Measurements from ENCODE around the gene ZNF468.
"Not testable (repeated sequence)": the region's sequence is repeated elsewhere in the genome, so short reads cannot be mapped to it uniquely, and the experiment has no call there.

ZNF468 gene

DNA sequence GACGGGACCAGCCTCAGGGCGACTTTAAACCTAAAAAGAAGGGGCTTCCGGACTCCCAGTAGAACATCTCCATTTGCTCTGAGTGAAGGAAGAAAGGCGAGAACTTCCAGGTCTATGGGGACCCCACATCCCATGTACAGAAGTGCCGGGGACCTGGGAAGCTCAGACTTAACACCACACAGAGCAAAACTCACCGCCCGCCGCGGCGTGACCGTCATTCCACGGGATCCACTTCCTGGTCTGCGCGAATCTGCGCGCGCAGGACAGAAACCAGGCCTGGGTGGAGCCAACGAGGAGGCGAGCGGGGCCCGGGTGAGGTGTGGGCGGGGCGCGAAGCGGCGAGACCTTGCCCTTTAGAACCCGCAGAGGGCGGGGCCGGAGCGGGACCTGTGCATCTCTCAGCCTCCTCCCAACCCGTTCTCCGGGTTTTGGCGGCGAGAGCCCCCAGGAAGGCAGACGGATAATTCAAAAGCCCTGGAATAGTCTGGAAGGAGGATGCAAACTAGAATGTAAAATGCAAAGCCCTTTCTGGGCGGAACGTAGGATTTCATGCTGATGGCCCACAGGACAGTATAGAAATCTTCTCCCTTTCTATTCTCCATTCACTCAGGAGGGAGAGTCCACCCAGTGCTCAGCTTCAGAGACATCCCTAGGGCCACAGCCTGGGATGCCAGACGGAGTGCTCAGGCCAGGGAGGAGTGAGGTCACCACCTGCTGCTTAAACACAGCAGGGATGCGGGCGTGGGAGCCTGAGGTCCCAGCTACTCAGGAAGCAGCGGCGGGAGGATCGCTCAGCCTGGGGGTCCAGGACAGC, at the start of gene ZNF468:
ZNF468 (minus strand) TSS at position 242 of the 814 bp plus-strand sequence. CDS start 3,347 bp downstream, outside the sequence.
- DNase-seq: peak; percentile 33

DNA sequence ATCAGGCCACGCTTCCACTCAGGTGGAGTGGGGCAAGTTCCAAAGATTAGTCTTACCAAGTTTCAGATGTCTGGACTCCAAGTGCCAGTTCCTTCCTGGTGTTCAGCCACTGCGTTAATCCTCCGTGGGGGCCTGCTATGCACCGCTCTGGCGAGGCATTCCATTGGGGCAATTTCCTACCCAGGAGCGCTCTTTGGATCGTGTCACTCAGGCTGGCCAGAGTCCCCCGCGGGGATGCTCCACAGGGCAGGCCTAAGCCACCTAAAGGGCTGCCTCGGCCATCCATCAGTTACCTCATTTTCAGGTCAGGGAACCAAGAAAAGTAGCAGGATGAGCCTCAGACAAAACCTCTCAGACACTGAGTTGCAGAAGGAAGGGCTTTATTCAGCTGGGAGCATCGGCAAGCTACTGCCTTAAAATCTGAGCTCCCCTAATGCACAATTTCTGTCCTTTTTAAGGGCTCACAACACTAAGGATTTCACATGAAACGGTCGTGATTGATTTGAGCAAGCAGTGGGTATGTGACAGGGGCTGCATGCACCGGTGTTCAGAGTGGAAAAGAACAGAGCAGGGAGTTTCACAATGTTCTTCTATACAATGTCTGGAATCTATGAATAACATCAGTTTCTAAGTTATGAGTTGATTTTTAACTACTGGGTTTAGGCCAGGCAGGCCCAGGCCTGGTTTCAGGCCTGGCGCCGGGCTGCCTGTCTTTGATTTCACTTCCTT, 46.8 kb upstream of the ZNF468 start:
- DNase-seq: not testable (repeated sequence)

DNA sequence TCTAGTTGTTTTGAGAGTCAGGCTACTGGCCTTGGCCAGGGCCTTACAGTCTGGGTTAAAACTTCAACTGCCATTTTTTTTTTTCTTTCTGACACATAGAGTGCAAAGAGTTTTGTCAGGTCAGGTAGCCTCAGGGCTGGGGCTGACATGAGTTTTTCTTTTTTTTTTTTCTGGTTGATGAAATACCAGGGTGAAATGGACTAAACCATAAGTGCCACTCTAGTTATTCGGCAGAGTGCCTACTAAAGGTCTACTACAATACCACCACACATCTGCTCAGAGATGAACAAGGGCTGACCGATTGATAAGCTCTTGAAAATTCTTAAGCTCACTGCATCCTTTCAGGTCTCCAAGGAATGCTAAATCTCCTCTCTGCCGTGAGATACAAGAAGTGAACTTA, 44.4 kb upstream of the ZNF468 start:
- no peak for DNase-seq

DNA sequence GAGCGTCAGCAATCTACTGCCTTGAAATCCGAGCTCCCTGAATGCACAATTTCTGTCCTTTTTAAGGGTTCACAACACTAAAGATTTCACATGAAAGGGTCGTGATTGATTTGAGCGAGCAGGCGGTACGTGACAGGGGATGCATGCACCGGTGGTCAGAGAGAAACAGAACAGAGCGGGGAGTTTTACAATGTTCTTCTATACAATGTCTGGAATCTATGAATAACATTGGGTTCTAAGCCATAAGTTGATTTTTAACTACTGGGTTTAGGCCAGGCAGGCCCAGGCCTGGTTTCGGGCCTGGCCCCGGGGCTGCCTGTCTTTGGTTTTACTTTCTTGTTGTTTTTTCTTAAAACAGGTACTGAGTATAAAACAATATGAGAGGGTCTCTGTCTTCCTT, 41.2 kb upstream of the ZNF468 start:
- DNase-seq: not testable (repeated sequence)

DNA sequence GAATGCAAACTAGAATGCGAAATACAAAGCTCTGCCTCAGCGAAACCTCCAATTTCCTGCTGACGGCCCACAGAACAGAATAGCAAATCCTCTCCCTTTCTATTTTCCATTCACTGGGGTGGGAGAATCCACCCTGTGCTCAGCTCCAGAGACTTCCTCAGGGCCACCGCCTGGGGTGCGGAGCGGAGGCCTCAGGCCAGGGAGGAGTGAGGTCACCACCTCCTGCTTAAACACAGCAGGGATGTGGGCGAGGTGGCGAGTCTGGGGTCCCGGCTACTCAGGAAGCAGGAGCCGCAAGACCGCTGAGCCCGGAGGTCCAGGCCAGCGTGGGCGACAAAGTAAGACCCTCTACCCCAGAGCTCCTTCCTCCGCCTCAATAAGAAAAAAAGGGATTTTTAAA, 40.7 kb upstream of the ZNF468 start:
- DNase-seq: no peak

DNA sequence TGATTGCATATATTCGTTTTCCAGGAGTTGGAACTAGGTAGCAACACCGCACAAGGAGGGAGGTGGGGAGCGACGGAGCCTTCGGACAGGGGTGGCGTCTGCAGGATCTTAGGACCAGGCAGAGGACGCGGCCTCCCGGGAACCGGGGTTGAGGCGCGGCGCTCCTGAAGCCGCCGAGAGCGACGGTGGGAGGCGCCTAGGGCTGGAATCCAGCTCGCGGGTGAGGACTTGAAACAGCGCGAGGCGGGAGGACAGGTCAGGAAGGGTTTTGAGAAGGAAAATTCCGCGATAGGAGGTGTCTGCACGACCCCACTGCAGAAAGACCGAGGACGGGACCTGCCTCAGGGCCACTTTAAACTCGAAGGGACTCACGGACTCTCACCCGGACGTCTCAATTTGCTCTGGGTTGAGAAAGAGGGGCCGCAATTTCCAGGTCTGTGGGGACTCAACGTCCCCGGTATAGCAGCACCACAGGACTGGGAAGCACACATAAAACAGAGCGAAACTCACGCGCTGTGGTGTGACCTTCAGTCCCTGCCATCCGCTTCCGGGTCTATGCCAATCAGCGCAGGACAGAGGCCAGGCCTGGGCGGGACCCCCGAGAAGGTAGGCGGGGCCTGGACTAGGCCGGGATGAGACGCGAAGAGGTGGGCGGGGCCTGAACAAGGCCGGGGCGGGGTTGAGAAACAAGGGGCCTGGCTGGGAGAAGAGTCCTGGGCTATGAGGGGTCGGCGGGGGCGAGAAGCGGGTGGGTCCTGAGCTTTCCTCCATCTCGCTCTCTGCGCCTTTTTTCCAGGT, 39.9 kb upstream of the ZNF468 start, which contains the start of gene ZNF320:
ZNF320 (minus strand) TSS at position 498 of the 798 bp plus-strand sequence. CDS start 7,380 bp downstream, outside the sequence.
- peak; percentile 79 for DNase-seq

DNA sequence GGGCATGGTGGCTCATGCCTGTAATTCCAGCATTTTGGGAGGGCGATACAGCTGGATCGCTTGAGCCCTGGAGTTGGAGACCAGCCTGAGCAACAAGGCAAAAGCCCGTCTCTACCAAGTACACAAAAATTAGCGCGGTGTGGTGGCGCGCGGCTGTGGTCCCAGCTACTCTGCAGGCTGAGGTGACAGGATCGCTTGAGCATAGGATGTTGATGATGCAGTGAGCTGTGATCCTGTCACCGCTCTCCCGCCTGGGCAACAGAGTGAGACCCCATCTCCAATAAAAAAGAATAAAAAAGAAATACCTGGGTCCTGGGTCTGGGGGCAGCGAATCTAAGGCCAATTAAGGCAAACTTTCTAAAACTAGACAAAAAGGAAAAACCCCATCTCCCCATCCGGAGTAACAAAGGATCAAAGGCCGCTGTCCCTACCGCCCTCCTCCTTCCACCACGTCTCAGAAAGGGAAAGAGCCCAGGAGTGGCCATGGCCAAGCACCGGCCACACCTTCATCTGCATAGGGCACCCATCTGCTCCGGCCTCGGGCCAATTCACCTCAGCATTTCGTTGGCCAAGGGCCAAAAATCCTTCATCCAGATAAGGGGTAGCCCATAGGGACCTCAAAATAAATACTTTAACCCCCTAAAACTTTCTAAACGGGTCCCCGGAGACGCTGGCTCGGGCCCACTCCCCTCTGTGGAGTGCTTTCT, 39.2 kb upstream of the ZNF468 start:
- DNase-seq: peak; percentile 35

DNA sequence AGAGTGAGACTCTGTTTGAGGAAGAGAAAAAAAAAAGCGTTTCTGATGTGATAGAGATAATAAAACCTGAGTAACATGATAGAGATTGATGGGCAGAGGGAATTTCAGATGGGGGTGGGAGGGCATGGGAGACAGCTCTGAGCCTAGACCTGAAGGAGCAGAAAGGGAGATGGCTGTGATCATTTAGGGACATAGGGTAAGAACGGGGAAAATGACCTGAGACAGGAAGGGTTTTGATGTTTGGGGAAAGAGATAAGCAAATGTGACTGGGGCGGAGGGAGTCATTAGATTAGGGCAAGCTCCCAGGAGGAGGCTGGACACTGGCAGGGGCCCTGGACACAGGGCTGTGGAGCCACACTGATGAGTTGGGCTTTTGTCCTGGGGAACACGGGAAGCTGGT, 33.9 kb upstream of the ZNF468 start:
- no peak for DNase-seq

DNA sequence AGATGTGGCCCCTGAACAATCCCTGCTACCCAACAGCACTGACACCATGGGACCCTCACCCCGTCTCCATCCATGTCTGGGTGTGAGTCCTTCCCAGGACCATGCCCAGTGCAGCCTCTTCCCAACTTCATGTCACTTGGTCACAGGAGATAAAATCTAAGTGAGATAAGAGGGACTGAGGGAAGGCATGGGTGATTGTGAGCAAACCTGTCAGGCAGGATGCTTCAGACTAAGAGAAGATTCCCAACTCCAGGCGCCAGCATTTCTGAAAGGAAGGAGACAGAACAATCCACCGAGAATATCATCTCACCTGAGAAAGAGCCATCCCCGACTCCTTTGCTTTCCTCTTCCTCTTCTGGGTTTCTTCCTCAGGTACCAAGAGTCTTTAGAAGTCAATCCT, 32.5 kb upstream of the ZNF468 start:
- DNase-seq: no peak

DNA sequence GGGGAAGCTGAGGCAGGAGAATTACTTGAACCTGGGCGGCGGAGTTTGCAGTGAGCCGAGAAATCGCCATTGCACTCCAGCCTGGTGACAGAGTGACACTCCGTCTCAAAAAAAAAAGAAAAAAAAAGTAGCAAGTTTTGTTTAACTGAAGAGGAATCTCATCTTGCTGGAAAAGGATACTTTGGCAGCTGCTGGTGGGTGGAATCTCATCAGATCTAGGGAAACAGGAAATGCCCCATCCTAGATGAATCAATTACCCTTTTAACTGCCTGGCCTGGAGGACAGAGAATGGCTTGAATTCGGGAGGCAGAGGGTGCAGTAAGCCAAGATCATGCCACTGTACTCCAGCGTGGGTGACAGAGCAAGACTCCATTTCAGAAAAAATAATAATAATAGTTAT, 31.7 kb upstream of the ZNF468 start:
- DNase-seq: no peak

DNA sequence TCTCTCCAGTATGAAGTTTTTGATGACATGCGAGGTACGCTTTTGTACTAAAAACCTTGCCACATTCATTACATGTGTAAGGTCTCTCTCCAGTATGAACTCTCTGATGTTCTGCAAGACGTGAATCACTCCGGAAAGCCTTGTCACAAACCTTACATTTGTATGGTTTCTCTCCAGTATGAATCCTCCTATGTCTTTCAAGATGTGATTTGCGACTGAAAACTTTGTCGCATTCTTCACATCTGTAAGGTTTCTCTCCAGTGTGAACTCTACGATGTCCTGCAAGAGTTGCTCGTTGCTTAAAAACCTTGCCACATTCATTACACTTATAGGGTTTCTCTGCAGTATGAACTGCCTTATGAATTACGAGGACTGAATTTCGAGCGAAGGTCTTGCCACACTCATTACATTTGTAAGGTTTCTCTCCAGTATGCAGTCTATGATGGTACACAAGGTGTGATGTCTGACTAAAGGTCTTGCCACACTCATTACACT, 23.5 kb upstream of the ZNF468 start:
- no peak for DNase-seq

DNA sequence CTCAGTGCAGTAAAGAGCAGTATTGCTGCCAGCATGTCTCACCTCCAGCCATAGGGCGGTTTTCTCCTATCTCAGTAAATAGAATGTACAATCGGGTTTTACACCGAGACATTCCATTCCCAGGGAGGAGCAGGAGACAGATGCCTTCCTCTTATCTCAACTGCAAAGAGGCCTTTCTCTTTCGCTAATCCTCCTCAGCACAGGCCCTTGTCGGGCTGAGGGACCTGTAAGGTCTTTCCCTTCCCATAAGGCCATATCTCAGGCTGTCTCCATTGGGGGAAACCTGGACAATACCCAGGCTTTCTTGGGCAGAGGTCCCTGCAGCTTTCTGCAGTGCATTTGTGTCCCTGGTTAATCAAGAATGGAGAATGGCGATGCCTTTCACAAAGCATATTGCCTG, 15.6 kb upstream of the ZNF468 start:
- DNase-seq: not testable (repeated sequence)

DNA sequence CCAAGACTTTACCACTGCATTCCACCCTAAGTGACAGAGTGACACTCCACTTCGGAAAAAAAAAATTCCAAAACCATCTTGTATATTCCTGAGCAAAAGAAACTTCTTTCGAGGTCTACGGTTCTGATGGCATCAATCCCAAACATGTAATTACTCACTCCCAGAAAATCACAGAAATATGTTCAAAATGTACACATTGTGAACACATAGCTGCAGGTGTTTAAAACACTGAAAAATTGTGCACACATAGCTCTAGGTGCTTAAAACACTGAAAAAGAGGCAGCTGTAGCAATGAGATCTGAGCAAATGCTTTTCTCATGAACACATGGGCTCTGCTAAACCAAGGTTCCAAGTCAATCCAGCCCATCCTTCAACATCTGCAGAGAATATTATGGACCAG, 14.0 kb upstream of the ZNF468 start:
- DNase-seq: no peak

DNA sequence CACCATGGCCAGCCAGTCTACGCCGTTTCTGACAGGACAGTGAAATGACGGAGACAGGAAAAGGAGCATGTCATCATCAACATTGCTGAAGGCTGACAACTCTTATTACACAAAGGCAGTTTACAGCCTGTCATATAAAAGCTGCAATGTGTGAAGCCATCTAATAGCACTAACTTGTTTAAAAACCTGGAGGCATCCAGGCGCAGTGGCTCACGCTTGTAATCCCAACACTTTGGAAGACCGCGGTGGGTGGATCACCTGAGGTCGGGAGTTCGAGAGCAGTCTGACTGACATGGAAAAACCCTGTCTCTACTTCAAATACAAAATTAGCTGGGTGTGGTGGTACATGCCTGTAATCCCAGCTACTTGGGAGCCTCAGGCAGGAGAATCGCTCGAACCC, 10.6 kb upstream of the ZNF468 start:
- not testable (repeated sequence) for DNase-seq

DNA sequence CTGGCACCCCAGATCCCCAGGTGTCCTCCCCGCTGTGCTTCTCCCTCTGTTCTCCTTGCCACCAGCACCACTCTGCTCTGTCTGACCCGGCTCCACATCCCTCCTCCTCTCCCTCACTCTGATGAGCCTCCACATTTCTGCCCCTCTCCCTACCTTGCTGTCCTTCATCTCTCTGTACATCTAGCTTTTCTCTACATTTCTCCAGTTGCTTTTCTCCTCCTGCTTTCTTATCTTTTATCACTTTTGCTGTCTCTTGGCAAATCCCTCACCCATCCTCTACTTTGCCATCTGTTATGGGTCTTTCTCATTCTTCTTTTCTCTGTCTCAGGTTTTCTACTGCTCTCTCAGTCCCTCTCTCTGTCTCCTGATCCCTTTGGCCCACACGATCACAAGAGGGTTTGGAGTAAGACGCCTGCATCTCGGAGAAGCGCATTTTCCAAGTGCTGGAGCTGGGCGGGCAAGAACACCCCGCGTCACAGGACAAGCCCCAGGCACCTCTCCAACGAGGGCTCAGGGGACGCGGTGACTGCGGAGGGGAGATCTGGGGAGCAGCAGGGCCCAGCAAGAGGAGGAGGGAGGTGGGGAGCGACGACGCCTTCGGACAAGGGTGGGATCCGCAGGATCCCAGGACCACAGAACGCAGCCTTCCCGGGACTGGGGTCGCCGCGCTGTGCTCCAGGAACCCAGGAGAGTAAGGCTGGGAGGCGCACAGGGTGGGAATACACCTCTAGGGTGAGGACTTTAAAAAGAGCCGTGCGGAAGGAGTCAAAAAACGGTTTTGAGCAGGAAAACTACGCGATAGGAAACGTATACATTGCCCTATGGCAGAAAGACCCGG, 660 bp downstream of the ZNF468 start:
- DNase-seq: not testable (repeated sequence)

DNA sequence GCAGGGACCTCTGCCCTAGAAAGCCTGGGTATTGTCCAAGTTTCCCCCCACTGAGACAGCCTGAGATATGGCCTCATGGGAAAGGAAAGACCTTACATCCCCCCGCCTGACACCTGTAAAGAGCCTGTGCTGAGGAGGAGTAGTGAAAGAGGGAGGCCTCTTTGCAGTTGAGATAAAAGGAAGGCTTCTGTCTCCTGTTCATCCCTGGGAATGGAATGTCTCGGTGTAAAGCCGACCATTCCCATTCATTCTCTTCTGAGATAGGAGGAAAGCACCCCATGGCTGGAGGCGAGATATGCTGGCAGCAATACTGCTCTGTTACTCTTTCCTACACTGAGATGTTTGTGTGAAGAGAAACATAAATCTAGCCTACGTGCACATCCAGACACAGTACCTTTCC, 10.1 kb downstream of the ZNF468 start:
- not testable (repeated sequence) for DNase-seq

DNA sequence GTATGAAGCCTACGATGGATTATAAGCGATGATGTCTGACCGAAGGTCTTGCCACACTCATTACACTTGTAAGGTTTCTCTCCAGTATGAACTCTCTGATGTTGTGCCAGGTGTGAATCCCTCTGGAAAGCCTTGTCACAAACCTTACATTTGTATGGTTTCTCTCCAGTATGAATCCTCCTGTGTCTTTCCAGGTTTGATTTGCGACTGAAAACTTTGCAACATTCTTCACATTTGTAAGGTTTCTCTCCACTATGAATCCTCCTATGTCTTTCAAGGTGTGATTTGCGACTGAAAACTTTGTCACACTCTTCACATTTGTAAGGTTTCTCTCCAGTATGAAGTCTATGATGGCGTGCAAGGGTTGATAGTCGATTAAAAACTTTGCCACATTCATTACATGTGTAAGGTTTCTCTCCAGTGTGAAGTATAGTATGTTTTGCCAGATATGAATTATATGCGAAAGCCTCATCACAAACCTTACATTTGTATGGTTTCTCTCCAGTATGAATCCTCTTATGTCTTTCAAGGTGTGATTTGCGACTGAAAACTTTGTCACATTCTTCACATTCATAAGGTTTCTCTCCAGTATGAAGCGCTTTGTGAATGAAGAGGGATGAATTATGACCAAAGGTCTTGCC, 16.5 kb downstream of the ZNF468 start:
- DNase-seq: not testable (repeated sequence)

DNA sequence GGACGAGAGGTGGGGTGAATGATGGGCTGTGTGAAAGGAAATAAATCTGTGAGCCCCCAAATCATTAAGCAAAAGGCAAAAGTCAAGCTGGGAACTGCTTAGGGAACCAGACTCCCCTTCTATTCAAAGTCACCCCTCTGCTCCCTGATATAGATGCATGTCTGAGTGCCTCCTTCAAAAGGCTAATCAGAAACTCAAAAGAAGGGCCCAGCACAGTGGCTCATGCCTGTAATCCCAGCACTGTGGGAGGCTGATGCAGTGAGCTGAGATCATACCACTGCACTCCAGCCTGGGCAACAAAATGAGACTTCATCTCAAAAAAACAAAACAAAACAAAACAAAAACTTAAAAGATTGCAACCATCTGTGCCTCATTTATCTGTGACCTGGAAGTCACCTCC, 23.1 kb downstream of the ZNF468 start:
- not testable (repeated sequence) for DNase-seq

DNA sequence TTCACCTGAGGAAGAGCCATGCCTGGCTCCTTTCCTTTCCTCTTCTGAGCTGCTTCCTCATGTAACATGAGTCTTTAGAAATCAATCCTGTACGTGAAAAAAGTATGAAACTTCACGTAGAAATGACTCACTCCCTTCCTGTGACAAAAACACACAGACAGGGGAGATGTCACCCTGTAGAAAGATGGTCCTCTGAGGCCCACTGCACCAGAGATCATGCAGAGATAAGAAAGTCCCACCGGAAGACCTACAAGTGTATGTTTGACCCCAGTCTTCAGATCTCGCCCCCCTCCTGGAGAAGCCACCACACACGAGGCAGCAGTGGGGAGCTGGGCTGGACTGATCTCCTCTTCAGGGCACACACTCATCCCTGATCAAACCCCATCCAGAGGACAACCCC, 23.9 kb downstream of the ZNF468 start:
- DNase-seq: not testable (repeated sequence)

DNA sequence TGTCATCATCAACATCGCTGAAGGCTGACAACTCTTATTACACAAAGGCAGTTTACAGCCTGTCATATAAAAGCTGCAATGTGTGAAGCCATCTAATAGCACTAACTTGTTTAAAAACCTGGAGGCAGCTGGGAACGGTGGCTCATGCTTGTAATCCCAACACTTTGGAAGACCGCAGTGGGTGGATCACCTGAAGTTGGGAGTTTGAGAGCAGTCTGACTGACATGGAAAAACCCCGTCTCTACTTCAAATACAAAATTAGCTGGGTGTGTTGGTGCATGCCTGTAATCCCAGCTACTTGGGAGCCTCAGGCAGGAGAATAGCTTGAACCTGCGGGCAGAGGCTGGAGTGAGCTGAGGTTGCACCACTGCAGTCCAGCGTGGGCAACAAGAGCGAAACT, 27.6 kb downstream of the ZNF468 start:
- not testable (repeated sequence) for DNase-seq

DNA sequence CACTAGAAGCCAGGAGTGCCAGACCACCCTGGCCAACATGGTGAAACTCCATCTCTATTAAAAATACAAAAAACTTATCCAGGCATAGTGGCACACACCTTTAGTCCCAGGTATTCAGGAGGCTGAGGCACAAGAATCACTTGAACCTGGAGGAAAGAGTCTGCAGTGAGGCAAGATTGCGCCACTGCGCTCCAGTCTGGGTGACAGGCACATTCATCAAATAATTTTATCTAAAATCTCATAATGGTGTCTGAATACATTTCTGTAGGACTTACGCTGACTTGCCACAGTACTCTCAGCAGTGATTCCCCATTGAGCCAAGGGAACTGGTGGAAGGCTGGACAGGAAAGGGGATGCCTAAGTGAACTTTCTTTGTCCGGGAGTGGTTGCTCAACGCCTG, 31.7 kb downstream of the ZNF468 start:
- no peak for DNase-seq
